GM21526 (cell line): ENCODE measurements around the gene BLOC1S5.

Experiments
- ATAC-seq: cut with Tn5 transposase; IDR thresholded peaks from one replicate; pipeline ENCODE4 v1.9.1; 2021; ENCODE audit warnings: moderate library complexity; ENCODE audit not compliant: unreplicated experiment, low FRiP score

Gene BLOC1S5, protein sequence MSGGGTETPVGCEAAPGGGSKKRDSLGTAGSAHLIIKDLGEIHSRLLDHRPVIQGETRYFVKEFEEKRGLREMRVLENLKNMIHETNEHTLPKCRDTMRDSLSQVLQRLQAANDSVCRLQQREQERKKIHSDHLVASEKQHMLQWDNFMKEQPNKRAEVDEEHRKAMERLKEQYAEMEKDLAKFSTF

DNA sequence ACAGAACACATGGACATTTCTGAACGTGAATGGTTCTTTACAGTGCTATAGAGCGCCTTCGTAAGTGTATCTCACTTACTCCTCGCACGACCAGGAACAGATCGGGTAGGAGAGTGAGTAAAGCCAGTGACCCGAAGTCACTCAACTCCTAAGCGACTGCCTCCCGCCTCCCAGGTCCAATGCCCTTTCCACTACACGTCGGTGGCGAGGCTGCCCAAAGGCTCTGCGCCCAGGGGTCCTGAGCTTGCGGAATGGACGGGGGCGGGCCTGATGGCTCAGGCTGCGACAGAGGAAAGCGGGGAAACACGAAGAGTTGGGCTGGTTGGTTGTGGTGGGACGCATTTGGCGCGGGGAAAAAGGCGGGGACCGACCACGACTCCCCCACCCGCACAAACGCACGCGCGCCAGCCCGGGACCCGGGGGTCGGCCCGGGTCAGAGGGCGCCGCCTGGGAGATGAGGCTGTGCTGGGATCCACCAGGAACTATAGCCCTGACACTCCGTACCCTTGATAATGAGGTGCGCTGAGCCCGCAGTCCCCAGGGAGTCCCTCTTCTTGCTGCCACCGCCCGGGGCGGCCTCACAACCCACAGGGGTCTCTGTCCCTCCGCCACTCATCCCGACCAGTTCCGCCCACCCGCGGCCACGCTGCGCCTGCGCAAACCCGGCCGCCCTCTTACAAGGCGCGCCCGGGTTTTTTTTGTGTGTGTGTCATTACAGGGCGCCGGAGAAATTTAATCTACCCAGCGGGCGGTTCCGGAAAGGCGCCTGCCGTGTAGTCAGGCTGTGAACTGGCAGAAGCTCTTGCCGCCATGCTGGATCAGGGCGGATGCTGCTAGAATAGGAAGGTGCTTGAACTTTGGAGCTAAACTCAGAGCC, at the start of gene BLOC1S5:
Gene BLOC1S5, minus strand, starts transcription at position 629 of the 877 bp plus-strand sequence. Its CDS starts 13 bp downstream, at position 616.
- peak; percentile 90 for ATAC-seq

DNA sequence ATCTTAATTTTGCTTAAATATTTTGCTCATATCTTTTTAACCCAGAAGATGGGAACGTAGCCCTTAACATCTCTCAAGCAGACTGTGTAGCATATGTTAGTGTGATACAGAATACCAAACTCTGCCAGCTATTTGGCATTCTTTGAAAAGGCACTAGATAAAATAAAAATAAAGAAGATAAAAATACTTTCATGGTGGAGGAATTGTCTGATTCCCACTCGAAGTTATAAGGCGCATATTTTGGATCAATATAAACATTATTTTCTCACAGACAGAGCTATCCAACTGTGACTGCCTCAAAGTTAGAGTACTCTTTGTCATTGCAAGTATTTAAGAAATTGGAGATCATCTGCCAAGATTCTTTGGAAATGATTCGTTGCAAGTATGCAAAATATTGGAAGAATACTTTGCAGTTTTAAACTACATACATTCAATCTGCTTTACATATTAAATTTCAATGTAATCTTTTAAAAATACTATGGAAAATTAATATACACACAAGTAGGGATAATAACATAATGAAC, 49.0 kb upstream of the BLOC1S5 start:
- ATAC-seq: no peak

DNA sequence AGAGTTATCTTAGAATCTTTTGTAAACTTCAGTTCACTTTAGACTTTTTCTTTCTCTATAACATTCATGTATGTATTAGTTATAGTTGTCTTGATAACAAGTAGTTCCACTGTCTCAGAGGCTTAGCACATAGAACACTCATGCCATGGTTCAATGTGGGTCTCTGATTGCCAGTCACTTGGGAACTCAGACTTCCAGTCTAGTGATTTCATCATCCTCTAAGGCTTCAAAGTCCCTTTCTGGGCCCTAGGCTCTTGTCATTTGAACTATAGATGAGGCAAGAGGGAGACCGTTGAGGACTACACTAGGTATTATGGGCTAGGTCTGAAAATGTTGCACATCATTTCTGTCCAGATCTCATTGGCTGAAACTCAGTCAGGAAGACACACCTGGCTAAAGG, 46.5 kb upstream of the BLOC1S5 start:
- peak; percentile 13 for ATAC-seq

DNA sequence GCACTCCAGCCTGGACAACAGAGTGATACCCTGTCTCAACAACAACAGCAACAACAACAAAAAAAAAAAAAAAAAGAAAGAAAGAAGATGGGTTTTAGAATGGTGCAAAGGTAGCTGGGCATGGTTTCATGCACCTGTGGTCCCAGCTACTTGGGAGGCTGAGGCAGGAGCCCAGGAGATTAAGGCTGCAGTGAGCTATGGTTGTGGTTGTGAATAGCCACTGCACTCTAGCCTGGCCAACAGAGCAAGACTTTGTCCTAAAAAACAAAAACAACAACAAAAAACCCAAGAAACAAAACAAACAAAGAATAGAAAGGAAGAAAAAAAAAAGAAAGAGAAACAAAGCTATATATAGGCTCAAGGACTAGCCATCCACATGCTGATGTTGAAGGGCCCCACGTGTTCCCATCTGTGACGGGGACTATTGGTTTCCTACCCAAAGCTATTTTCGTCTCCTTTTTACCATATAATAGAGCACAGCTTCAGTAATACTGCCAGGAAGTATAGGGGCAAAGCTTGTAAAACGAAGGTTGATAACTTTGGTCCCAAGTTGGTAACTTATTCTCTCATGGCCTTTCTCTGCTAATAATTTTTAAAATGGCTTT, 46.0 kb upstream of the BLOC1S5 start:
- peak; percentile 92 for ATAC-seq

DNA sequence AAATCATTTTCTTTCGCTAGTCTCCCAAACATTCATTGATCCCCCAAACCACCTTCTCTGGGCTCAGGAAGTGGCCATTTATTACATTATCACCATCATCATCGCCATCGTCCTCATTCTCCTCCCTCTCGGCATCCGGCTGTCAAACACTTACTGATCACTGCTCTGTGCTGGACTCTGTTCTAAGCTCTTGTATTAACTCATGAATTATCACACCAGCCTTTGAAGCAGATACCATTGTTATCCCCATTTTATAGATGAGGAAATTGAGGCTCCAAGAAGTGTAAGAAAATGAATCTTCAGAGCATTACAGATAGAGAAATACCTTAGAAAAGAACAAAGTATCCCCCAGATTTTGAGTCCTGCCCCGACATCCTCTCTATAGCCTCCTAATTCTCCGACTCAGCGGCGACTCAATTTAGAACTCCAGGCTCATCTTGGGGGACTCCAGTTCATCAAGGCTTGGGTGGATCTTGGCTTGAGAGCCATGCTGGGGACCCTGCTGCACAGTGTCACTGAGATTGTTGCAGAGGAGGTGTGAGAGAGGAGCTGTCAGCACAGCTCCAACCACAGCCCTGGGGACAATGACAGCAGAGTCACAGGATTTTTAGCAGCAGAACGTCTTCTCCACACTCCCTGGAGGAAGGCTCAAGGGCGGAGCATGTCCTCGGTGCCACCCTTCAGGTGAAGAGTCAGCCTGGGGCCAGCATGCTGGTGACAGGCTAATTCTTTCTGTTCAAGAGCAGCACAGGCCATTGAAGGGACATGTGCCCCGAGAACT, 44.8 kb upstream of the BLOC1S5 start:
- ATAC-seq: no peak

DNA sequence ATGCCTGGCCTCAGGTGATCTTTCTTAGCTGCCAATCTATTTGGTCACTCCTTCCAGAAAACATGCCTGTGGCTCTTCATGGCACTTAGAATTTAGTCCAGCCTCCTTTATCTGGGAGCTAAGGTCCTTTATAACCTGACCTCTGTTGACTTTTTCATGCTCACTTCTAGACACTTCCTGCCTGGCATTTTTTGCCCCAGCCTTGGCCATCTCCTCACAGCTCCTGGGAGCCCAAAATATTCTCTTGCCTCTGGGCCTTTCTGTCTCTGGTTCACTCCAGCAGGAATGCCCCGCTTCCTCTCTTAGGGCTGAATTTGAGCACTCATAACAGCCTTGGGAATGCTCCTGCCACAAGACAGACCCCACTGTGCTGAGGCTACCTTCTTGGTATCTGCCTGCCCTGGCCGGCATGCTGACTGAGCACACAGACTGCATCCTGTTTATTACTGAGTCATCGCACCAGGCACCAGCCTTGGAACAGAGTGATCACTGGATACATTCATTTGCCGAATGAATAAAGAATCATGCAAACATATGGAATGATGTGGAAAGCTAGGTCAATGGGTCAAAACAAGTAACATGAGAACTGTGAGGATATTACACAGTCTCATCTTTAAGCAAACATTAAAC, 44.0 kb upstream of the BLOC1S5 start:
- ATAC-seq: no peak

DNA sequence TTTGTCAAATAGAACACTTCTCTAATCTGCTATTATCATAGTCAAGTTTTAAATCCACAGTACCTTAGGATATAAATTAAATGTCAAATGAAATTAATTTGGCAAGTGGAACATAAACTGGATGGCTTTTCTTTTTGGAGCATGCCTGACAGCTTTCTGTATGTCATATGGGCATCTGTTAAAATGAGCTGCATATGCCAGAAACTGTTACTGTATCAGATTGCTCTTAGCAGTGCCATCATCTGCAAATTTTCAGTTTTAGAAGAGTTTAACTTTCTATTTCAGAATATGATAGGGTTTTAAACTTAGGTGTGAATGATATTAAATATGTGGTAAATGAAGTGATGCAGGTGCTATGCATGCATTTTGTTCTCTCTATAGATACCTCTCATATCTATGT, 41.6 kb upstream of the BLOC1S5 start:
- ATAC-seq: no peak

DNA sequence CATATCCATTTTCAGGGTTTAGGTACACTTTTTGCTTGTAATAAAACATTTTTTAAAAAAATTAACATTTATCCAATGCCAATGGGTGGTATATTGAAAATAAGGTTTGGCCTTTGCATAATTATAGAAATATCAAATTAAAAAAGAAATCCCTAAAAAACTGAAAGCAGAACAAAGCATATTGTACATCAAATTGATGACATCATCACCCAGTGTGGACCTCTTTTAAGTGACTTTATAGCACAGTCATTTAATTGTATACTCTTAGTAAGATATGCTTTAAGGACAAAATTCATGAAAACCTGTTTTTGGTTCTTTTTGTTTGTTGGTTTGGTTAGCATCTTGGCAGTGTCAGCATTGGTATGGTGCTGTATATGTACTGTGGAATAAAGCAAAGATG, 39.5 kb upstream of the BLOC1S5 start:
- ATAC-seq: no peak

DNA sequence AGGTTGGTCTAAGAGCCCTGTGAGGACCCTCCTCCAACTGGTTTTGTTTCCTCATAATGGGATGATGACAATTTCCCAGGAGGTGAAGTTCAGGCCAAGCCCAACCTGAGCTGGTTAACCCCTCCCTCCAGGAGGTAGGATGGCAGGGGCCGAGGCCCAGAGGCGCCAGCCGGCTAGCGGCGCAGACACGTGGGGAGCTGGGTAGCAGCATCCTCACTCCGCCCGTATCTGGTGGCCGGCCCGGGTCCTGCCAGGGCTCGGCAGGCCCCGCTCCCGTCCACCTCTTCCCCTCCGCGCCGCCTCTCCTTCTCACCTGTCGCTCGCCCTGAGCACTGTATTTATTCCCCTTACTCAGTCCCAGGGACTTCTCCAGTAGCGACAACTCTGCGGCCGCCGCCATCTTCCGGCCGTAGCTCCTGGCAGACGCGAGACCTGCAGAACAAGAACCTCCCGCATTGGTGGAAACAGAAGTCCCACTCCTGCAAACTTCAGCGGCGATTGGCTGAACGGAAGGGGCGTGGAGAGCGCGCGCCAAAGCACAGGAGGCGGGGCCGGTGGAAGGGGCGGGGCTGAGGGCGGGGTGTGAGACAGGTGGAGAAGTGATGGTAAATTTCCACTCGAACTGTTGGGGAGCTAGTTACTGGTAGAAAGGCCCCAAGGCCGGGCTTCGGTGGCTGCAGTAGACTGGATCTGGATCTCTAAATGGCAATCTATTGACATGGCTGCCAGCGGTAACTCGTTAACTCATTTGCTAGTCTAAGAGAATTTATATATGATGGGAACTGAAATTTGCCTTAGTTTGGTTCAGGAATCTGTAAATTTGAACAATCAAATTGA, 38.2 kb upstream of the BLOC1S5 start, which contains the start of gene EEF1E1:
Gene EEF1E1, minus strand, starts transcription at position 427 of the 837 bp plus-strand sequence. Its CDS starts 27 bp downstream, at position 400.
- peak; percentile 98 for ATAC-seq

DNA sequence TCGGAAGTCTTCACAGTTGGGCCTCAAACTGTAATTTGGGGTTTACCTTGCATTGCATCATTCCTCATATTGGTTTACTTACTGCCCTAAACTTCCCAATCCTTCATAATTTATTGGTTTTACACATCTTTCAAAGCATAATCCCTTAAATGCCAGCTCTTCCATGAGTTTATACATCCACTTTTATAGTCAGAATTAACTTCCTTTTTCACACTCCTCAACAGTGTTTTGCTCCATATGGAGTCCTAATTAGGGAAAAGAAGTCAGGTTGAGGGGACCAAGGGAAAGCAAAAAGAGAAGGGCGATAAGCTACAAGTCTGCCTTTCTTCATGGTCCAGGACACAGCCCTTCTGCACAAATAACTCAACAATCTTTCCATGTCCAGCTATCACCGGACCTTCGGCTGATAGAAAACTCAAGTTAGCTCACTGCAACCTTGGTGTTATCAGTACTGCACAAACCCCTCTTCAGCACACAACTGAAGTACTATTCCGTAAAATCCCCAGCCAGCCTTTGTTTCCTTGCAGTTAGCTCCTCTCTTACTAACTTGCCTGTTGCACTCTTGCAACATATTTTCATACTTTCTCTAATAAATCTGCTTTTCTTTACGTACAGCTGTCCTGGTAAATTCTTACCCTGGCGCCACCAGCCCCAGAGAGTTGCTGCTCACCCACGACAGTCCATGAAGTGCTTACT, 36.1 kb upstream of the BLOC1S5 start:
- ATAC-seq: no peak

DNA sequence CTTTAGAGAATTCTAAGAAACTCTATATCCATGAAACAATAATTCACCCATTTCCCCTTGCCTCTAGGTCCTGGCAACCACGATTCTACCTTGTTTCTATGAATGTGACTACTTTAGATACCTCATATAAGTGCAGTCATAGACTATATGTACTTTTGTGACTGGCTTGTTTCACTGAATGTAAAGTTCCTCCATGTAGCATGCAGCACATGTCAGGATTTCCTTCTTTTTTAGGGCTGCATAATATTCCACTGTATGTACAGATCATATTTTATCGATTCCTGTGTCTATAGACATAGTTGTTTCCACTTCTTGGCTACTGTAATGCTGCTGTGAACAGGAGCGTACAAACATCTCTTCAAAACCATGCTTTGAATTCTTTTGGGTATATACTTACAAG, 26.5 kb upstream of the BLOC1S5 start:
- no peak for ATAC-seq

DNA sequence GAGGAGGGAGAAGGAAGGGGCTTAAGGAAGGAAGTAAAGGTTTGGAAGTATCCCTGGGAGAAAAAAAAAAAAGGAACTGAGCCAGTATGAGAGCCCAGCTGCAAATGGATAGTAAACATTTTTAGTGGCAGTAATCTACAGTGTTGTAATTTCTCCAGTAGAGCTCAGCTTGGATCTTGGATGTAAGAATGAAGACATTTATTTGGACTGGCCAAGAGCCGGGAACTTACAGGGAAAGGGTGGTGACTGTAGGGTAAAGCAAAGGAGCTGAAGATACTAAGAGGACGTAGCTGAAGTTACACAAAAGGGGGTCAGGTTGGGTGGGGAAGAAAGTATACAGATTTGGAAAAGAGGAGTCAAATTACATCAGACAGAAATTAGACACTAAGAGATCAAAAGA, 24.7 kb upstream of the BLOC1S5 start:
- no peak for ATAC-seq

DNA sequence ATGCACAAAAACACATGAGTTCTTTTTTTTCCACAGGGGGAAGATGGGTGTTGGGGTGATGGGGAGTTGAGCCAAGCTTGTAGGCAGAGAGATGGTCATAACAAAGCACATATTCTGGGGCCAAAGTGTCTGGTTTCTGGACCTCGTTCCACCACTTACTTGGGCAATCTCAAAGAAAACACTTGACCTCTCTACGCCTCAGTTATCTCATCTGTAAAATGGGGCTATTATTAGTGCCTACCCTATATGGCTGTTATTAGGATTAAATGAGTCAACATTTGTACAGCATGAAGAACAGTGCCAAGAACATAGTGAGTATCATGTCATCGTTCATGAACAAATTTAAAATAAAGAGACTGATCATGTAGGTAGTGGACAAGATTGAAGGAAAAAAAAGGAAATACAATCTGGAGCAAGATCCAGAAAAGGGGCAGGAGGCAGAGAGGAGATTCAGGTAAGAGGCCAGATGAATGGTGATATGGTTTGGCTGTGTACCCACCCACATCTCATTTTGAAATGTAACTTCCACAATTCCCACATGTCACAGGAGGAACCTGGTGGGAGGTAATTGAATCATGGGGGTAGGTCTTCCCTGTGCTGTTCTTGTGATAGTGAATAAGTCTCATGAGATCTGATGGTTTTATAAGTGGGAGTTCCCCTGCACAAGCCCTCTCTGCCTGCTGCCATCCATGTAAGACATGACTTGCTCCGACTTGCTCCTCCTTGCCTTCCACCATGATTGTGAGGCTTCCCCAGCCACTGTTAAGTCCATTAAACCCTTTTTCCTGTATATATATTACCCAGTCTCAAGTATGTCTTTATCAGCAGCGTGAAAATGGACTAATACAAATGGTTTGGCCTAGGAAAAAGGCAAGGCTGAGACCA, 23.9 kb upstream of the BLOC1S5 start:
- ATAC-seq: no peak

DNA sequence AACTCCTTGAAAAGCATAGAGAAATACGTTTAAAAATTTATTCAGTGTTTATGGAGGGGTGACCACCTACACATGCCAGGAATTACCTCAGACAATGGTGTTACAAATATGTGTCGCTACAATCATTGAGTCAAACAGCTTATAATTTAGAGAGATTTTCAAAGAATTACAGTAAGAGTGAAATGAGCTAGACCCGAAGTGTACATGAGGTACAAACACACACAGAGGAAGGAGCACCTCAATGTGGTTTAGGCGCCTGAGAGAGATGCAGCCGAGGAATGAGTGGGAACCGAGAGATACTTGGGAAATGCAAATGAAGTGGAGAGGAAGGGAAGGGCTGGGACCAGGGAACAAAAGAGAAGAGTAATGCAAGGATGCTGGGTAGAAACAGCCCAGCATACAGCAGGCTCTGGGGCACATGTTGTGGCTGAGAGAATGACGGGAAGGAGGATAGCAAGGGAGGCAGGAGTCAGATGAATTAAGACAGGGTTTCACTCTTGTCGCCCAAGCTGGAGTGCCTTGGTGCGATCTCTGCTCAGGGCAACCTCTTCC, 22.6 kb upstream of the BLOC1S5 start:
- ATAC-seq: no peak

DNA sequence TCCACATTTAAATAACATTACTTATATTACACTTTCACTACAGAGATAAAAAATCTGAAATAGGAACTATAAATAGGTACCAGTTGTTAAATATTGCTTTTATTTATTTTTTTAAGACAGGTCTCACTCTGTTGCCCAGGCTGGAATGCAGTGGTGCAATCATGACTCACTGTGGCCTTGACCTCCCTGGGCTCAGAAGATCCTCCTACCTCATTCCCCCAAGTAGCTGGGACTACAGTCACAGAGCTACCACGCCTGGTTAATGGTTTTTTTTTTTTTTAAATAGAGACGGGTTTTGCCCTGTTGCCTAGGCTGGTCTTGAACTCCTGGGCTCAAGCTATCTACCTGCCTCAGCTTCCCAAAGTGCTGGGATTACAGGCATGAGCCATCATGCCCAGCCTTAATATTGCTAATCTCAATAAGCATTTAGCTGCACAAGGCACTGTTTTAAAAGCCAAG, 20.9 kb upstream of the BLOC1S5 start:
- ATAC-seq: no peak

DNA sequence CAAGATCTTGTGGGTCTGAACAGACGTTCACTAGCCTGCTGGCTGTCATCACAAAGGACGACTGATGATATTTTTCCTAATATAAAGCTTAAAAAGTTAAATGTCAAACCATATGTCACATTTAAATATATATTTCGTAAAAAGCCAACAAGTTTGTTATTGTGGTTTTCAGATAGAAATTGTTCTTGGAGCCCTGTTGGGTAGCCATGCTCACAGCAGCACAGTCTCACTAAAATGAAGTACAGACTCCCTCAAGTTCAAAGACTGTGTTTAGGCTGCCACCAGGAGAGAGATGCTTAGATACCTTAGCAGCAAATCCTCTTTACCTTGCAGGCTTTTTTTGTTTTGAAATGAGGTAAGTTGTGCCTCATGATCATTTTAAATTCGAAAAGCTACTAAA, 20.4 kb upstream of the BLOC1S5 start:
- no peak for ATAC-seq
